MCF 10A (cell line): ENCODE data around the gene AMBRA1. TPM values are rescaled to one million over a fixed set of nuclear protein-coding genes. Genes with fewer than 3 reads are reported as not detected.

ENCODE experiments used
- BruUV-seq: library from RNA; stranded (reverse); fragments of 400-500 nt; replicated peaks from 2 replicates; lab custom pipeline; 2021; lab: Mats Ljungman, UMichigan
- CTCF ChIA-PET: fragments of 300-600 bp; sonication (Branson Sonifier 250); formaldehyde crosslinking; extraction: SDS; loops from one replicate; lab custom pipeline; 2021; ENCODE audit warnings: antibody characterized with exemption, inconsistent platforms; lab: Yijun Ruan, JAX
- POLR2A ChIA-PET: fragments of 300-600, 350-650 bp; sonication (Branson Sonifier 250); formaldehyde crosslinking; extraction: SDS; loops from one replicate; lab custom pipeline; 2020; ENCODE audit warnings: antibody characterized with exemption, inconsistent platforms; lab: Yijun Ruan, JAX
- DNase-seq: peaks from one replicate; pipeline ENCODE4 v3.0.0-alpha.2; 2018; ENCODE audit not compliant: unreplicated experiment
- H3K27ac Mint-ChIP-seq: one replicate; pipeline ENCODE4 v1.8.0; 2022; ENCODE audit warnings: mild to moderate bottlenecking, low read depth, mixed read lengths; ENCODE audit not compliant: unreplicated experiment
- H3K27me3 Mint-ChIP-seq: one replicate; pipeline ENCODE4 v1.8.0; 2022; ENCODE audit warnings: mixed read lengths; ENCODE audit not compliant: insufficient read depth, unreplicated experiment
- H3K36me3 Mint-ChIP-seq: one replicate; pipeline ENCODE4 v1.8.0; 2022; ENCODE audit warnings: mild to moderate bottlenecking, moderate library complexity, mixed read lengths; ENCODE audit not compliant: insufficient read depth, unreplicated experiment
- H3K4me1 Mint-ChIP-seq: one replicate; pipeline ENCODE4 v1.8.0; 2022; ENCODE audit warnings: mixed read lengths; ENCODE audit not compliant: insufficient read depth, unreplicated experiment
- H3K4me3 Mint-ChIP-seq: one replicate; pipeline ENCODE4 v1.8.0; 2022; ENCODE audit warnings: mild to moderate bottlenecking, moderate library complexity, mixed read lengths; ENCODE audit not compliant: unreplicated experiment
- H3K9me3 Mint-ChIP-seq: one replicate; pipeline ENCODE4 v1.8.0; 2022; ENCODE audit warnings: mixed read lengths; ENCODE audit not compliant: unreplicated experiment
- CTCF ChIP-seq: fragments of 200-600 bp; IDR thresholded peaks from one replicate; pipeline ENCODE4 v1.8.0; 2022; ENCODE audit warnings: antibody characterized with exemption, mild to moderate bottlenecking; ENCODE audit not compliant: unreplicated experiment
- intact Hi-C: fragments of 100-400 bp; cut with micrococcal nuclease; formaldehyde crosslinking; loops from 2 replicates; pipeline ENCODE4 v1.14.1; 2022
- total RNA-seq: library from RNA; stranded (reverse); gene quantifications from 2 replicates; pipeline ENCODE4 v1.2.3, GENCODE V29; 2022

The AMBRA1 gene
- total RNA-seq, 1 experiment from 2014 or later = 19.6 TPM

- ChIA-PET CTCF (interaction anchor here (0.6 to 3.8 kb wide), 5 partner anchors 11 to 242 kb away, joined by 3 to 21 read pairs (median 3); no protein-coding TSS in a partner anchor), POLR2A (interaction anchor here (0.7 to 1.1 kb wide), 2 partner anchors 29 to 268 kb away, joined by 3 to 4 read pairs; partner anchors contain the start of gene DGKZ)
- intact Hi-C loops = no loop called here
- BruUV-seq = no TSS peak
- no peak for TF ChIP-seq CTCF
- H3K27me3 Mint-ChIP-seq = no peaks in the 10 kb centered on the region
- DNase-seq = no peak
- H3K36me3 Mint-ChIP-seq = peaks cover 27% of the 10 kb centered on the region
- H3K4me1 Mint-ChIP-seq = no peaks in the 10 kb centered on the region
- H3K4me3 Mint-ChIP-seq = no peak overlapping the region
- no peak overlapping the region for H3K27ac Mint-ChIP-seq
- no peaks in the 10 kb centered on the region for H3K9me3 Mint-ChIP-seq
Observed at GRCh38 chr11:46376258-46377050, 217.4 kb downstream of the AMBRA1 start.

GRCh38 chr11:46375392-46376101 lies 218.3 kb downstream of the AMBRA1 start:
- peaks cover 27% of the 10 kb centered on the region for H3K36me3 Mint-ChIP-seq
- no peaks in the 10 kb centered on the region for H3K4me1 Mint-ChIP-seq
- no peaks in the 10 kb centered on the region for H3K9me3 Mint-ChIP-seq
- ChIA-PET POLR2A (interaction anchor here (0.7 kb wide), 1 partner anchor 269 kb away, joined by 3 read pairs; no protein-coding TSS in a partner anchor), CTCF (interaction anchor here (0.6 to 3.8 kb wide), 3 partner anchors 13 to 242 kb away, joined by 3 to 21 read pairs (median 3); no protein-coding TSS in a partner anchor)
- no peaks in the 10 kb centered on the region for H3K27me3 Mint-ChIP-seq
- DNase-seq = no peak
- intact Hi-C loops = no loop called here
- H3K4me3 Mint-ChIP-seq = no peak overlapping the region
- no peak overlapping the region for H3K27ac Mint-ChIP-seq
- no TSS peak for BruUV-seq
- TF ChIP-seq CTCF = no peak

GRCh38 chr11:46374815-46375214 lies 219.0 kb downstream of the AMBRA1 start:
- intact Hi-C loops = no loop called here
- no peak overlapping the region for H3K27ac Mint-ChIP-seq
- BruUV-seq = no TSS peak
- H3K9me3 Mint-ChIP-seq = no peaks in the 10 kb centered on the region
- no peak for DNase-seq
- no peaks in the 10 kb centered on the region for H3K4me1 Mint-ChIP-seq
- ChIA-PET CTCF (no interaction called here), POLR2A (no interaction called here)
- no peak for TF ChIP-seq CTCF
- no peak overlapping the region for H3K4me3 Mint-ChIP-seq
- H3K36me3 Mint-ChIP-seq = peaks cover 27% of the 10 kb centered on the region
- H3K27me3 Mint-ChIP-seq = no peaks in the 10 kb centered on the region
